CD4-positive, alpha-beta memory T cell (primary cell): ENCODE data around the gene RASGRP4. TPM values are rescaled to one million over a fixed set of nuclear protein-coding genes. Genes with fewer than 3 reads are reported as not detected.

Experiments
- CTCF ChIA-PET: fragments of 350-600 bp; sonication (Branson Sonifier 250); formaldehyde crosslinking; loops from one replicate; lab custom pipeline; 2021; ENCODE audit warnings: inconsistent platforms; ENCODE audit not compliant: partially characterized antibody; lab: Charles Lee
- POLR2A ChIA-PET: fragments of 350-600 bp; sonication (Branson Sonifier 250); formaldehyde crosslinking; loops from one replicate; lab custom pipeline; 2021; ENCODE audit not compliant: partially characterized antibody; lab: Charles Lee
- DNase-seq, 5 donors: peaks; one replicate each; pipeline versions ENCODE4 v3.0.0 to v3.0.0-alpha.2; 2020 to 2022; ENCODE audit warnings: mixed read lengths in 1 of 5
- H3K27ac ChIP-seq: one replicate; pipeline ENCODE4 v1.7.0; 2013; ENCODE audit warnings: low read depth, low read length
- H3K27me3 ChIP-seq: 2 replicates; pipeline ENCODE4 v1.7.0; 2013; ENCODE audit warnings: mild to moderate bottlenecking, low read length, moderate library complexity; ENCODE audit not compliant: insufficient read depth
- H3K36me3 ChIP-seq: 2 replicates; pipeline ENCODE4 v1.7.0; 2013; ENCODE audit warnings: mild to moderate bottlenecking, low read length, moderate library complexity; ENCODE audit not compliant: insufficient read depth
- H3K4me1 ChIP-seq: 2 replicates; pipeline ENCODE4 v1.7.0; 2013; ENCODE audit warnings: mild to moderate bottlenecking, low read length, moderate library complexity; ENCODE audit not compliant: insufficient read depth
- H3K4me3 ChIP-seq, 2 donors: one replicate each; pipeline ENCODE4 v1.7.0; 2013; ENCODE audit warnings: low read length in 2 of 2, mild to moderate bottlenecking in 1 of 2
- H3K9me3 ChIP-seq, 2 donors: one replicate each; pipeline ENCODE4 v1.7.0; 2013; ENCODE audit warnings: low read length in 2 of 2, control low read depth in 1 of 2; ENCODE audit not compliant: control insufficient read depth in 1 of 2
- H3K27ac Mint-ChIP-seq, 7 donors: one replicate each; pipeline ENCODE4 v1.8.0; 2020 to 2021; ENCODE audit warnings: mixed read lengths in 7 of 7, mild to moderate bottlenecking in 6 of 7, inconsistent platforms in 3 of 7, moderate library complexity in 3 of 7
- H3K27me3 Mint-ChIP-seq, 2 donors: one replicate each; pipeline ENCODE4 v1.8.0; 2020 to 2021; ENCODE audit warnings: mixed read lengths in 2 of 2
- H3K36me3 Mint-ChIP-seq, 2 donors: one replicate each; pipeline ENCODE4 v1.8.0; 2020 to 2021; ENCODE audit warnings: mixed read lengths in 2 of 2, inconsistent platforms in 1 of 2, mild to moderate bottlenecking in 1 of 2
- H3K4me1 Mint-ChIP-seq, 4 donors: one replicate each; pipeline ENCODE4 v1.8.0; 2020 to 2021; ENCODE audit warnings: mixed read lengths in 4 of 4, mild to moderate bottlenecking in 1 of 4
- H3K4me3 Mint-ChIP-seq, 8 donors: one replicate each; pipeline ENCODE4 v1.8.0; 2020 to 2021; ENCODE audit warnings: mixed read lengths in 8 of 8, mild to moderate bottlenecking in 7 of 8, moderate library complexity in 6 of 8, inconsistent platforms in 3 of 8
- H3K9me3 Mint-ChIP-seq, 8 donors: one replicate each; pipeline ENCODE4 v1.8.0; 2020 to 2021; ENCODE audit warnings: mixed read lengths in 8 of 8, mild to moderate bottlenecking in 5 of 8, inconsistent platforms in 3 of 8, moderate library complexity in 1 of 8
- intact Hi-C: fragments of 100-400 bp; cut with micrococcal nuclease; formaldehyde crosslinking; loops from one replicate; pipeline ENCODE4 v1.15.1; 2023
- polyA plus RNA-seq, 2 donors: library from polyadenylated mRNA; unstranded; fragments of 300-500 nt; fragmentation: Illumina TruSeq; gene quantifications; one replicate each; pipeline ENCODE4 v1.2.3, GENCODE V29; 2021
- total RNA-seq, 2 experiments: library from RNA; stranded (reverse); gene quantifications; one replicate each; pipeline ENCODE4 v1.2.3, GENCODE V29; 2021

Gene RASGRP4
- total and polyA plus RNA-seq, 4 experiments from 2014 or later: 0.06 to 0.33 (median 0.31) TPM; not detected in 1

- H3K27me3 Mint-ChIP-seq: peaks cover 6 to 13% of the 10 kb centered on the region in 2 donors
- no peaks in the 10 kb centered on the region for H3K4me1 Mint-ChIP-seq
- Histone ChIP-seq H3K4me1 (no peaks in the 10 kb centered on the region), H3K36me3 (no peaks in the 10 kb centered on the region), H3K27ac (no peak overlapping the region), H3K9me3 (no peaks in the 10 kb centered on the region), H3K27me3 (no peaks in the 10 kb centered on the region), H3K4me3 (no peak overlapping the region)
- H3K4me3 Mint-ChIP-seq: no peak overlapping the region
- CTCF ChIA-PET: no interaction called here
- intact Hi-C loops: no loop called here
- H3K36me3 Mint-ChIP-seq: no peaks in the 10 kb centered on the region
- no peak overlapping the region for H3K27ac Mint-ChIP-seq
- POLR2A ChIA-PET: no interaction called here
- H3K9me3 Mint-ChIP-seq: peaks cover 0 to 4% (median 0%) of the 10 kb centered on the region in 8 donors
- no peak for DNase-seq
Measured at GRCh38 chr19:38467541-38468525, 41.8 kb upstream of the RASGRP4 start.

DNA sequence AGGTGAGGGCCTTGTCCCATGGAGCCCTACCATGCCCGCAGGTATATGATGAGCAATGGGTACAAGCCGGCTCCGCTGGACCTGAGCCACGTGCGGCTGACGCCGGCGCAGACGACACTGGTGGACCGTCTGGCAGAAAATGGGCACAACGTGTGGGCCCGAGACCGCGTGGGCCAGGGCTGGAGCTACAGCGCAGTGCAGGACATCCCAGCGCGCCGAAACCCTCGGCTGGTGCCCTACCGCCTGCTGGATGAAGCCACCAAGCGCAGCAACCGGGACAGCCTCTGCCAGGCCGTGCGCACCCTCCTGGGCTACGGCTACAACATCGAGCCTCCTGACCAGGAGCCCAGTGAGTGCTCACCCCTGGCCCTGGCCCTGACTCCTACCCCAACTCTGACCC, 40.0 kb upstream of the RASGRP4 start:
- H3K9me3 ChIP-seq: no peaks in the 10 kb centered on the region

DNA sequence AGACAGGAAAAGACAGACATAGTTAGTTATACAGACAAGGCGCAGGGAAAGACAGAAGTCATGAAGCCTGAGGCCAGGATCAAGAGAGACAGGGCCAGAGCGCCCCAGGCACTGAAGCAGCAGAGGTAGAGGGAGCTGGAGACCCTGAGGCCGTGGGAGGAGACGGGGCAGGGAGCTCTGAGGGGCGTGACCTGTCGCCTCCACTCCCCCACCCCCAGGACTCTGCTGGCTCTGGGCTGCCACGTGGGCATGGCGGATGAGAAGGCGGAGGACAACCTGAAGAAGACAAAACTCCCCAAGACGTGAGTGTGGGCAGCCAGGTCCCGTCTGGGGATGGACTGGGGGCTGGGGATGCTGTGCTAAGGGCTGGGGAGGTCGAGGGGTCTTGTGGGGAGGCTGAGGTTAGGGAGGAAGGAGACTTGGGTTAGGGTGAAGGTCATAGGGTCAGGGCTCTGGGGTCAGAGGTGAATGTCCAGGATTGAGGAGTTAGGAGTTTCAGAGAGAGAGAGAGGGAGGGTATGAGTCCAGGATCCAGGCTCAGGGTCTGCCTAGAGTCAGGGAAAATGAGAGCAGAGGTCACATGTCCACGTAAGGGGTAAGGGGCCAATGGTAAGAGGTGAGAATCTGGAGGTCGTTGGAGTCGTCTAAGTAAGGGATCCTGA, 38.5 kb upstream of the RASGRP4 start:
- H3K27ac Mint-ChIP-seq: peak overlapping the region in 1 of 7 donors; percentile 25
- H3K4me1 ChIP-seq: no peaks in the 10 kb centered on the region
- H3K9me3 ChIP-seq: no peaks in the 10 kb centered on the region
- H3K36me3 ChIP-seq: no peaks in the 10 kb centered on the region
- H3K27me3 ChIP-seq: no peaks in the 10 kb centered on the region
- H3K4me3 ChIP-seq: no peak overlapping the region
- H3K4me1 Mint-ChIP-seq: no peaks in the 10 kb centered on the region
- CTCF ChIA-PET: no interaction called here
- DNase-seq: no peak
- H3K36me3 Mint-ChIP-seq: no peaks in the 10 kb centered on the region
- H3K27me3 Mint-ChIP-seq: peaks cover 6 to 15% of the 10 kb centered on the region in 2 donors
- POLR2A ChIA-PET: no interaction called here
- H3K27ac ChIP-seq: no peak overlapping the region
- H3K9me3 Mint-ChIP-seq: peaks cover 0 to 4% (median 0%) of the 10 kb centered on the region in 8 donors
- H3K4me3 Mint-ChIP-seq: no peak overlapping the region
- intact Hi-C loops: no loop called here

More for the DNA sequence above, 40.0 kb upstream of the RASGRP4 start:
- ChIA-PET CTCF (no interaction called here), POLR2A (no interaction called here)
- H3K9me3 Mint-ChIP-seq: peaks cover 0 to 4% (median 0%) of the 10 kb centered on the region in 8 donors
- no peak for DNase-seq
- H3K27me3 Mint-ChIP-seq: peaks cover 6 to 11% of the 10 kb centered on the region in 2 donors
- H3K4me3 Mint-ChIP-seq: no peak overlapping the region
- no peak overlapping the region for H3K27ac Mint-ChIP-seq
- intact Hi-C loops: no loop called here
- no peaks in the 10 kb centered on the region for H3K36me3 ChIP-seq
- H3K27me3 ChIP-seq: no peaks in the 10 kb centered on the region
- H3K36me3 Mint-ChIP-seq: no peaks in the 10 kb centered on the region
- no peaks in the 10 kb centered on the region for H3K4me1 Mint-ChIP-seq
- no peaks in the 10 kb centered on the region for H3K4me1 ChIP-seq
- no peak overlapping the region for H3K27ac ChIP-seq
- no peak overlapping the region for H3K4me3 ChIP-seq

- DNase-seq: no peak
- Mint-ChIP-seq H3K9me3 (peaks cover 0 to 4% (median 0%) of the 10 kb centered on the region in 8 donors), H3K27me3 (peaks cover 6 to 11% of the 10 kb centered on the region in 2 donors), H3K27ac (no peak overlapping the region), H3K4me1 (no peaks in the 10 kb centered on the region), H3K36me3 (no peaks in the 10 kb centered on the region), H3K4me3 (no peak overlapping the region)
- ChIA-PET CTCF (no interaction called here), POLR2A (no interaction called here)
- Histone ChIP-seq H3K27me3 (no peaks in the 10 kb centered on the region), H3K9me3 (no peaks in the 10 kb centered on the region), H3K36me3 (no peaks in the 10 kb centered on the region), H3K27ac (no peak overlapping the region), H3K4me3 (no peak overlapping the region), H3K4me1 (no peaks in the 10 kb centered on the region)
- intact Hi-C loops: no loop called here
Measured at GRCh38 chr19:38463365-38463764, 37.3 kb upstream of the RASGRP4 start.

DNA sequence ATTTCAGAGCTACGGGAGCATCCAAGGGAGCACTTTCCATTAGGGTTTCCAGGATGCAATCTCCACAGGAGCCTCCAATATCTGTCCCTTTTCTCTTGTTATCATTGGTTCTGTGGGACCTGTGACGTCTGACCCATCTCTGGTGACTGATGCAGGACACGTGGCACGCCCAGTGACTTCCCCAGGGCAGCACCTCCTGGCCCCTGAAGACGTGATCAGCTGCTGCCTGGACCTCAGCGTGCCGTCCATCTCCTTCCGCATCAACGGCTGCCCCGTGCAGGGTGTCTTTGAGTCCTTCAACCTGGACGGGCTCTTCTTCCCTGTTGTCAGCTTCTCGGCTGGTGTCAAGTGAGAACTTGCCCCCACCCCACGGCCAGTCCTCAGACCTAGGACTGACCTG, 33.0 kb upstream of the RASGRP4 start:
- intact Hi-C loops: no loop called here
- no peaks in the 10 kb centered on the region for H3K9me3 ChIP-seq
- no peaks in the 10 kb centered on the region for H3K4me1 ChIP-seq
- H3K27me3 ChIP-seq: no peaks in the 10 kb centered on the region
- ChIA-PET CTCF (no interaction called here), POLR2A (no interaction called here)
- no peak overlapping the region for H3K27ac ChIP-seq
- Mint-ChIP-seq H3K27me3 (peaks cover 0 to 3% of the 10 kb centered on the region in 2 donors), H3K27ac (no peak overlapping the region), H3K4me1 (no peaks in the 10 kb centered on the region), H3K9me3 (no peaks in the 10 kb centered on the region), H3K36me3 (no peaks in the 10 kb centered on the region), H3K4me3 (no peak overlapping the region)
- H3K36me3 ChIP-seq: no peaks in the 10 kb centered on the region
- no peak overlapping the region for H3K4me3 ChIP-seq
- DNase-seq: no peak

DNA sequence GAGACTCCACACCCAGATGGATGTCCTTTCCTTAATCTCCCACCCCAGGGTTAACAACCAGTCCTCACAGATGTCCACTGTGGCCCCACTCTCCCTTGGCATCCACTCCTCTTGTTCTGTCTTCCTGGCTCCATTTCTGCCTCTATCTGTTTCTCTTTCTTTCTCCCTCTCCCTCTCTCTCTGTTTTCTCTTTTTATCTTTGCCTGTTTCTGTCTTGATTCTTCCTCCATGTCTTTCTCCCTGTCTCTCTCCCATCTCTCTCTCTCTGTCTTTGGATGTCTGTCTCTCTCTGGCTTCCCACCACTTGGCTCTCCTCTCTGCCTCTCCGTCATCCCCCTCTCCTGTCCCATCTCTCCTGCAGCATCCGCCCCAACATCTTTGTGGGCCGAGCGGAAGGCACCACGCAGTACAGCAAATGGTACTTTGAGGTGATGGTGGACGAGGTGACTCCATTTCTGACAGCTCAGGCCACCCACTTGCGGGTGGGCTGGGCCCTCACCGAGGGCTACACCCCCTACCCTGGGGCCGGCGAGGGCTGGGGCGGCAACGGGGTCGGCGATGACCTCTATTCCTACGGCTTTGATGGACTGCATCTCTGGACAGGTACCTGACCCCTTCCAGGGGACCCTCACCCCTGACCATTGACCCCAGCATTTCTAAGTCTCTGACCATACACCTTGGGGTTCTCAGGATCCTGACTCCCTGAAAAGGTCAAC, 31.8 kb upstream of the RASGRP4 start:
- POLR2A ChIA-PET: no interaction called here
- Mint-ChIP-seq H3K4me3 (no peak overlapping the region), H3K4me1 (no peaks in the 10 kb centered on the region), H3K27ac (no peak overlapping the region), H3K9me3 (no peaks in the 10 kb centered on the region), H3K27me3 (peaks cover 0 to 3% of the 10 kb centered on the region in 2 donors), H3K36me3 (no peaks in the 10 kb centered on the region)
- no peak for DNase-seq
- H3K9me3 ChIP-seq: no peaks in the 10 kb centered on the region
- no peak overlapping the region for H3K4me3 ChIP-seq
- H3K27ac ChIP-seq: no peak overlapping the region
- CTCF ChIA-PET: no interaction called here
- H3K36me3 ChIP-seq: no peaks in the 10 kb centered on the region
- intact Hi-C loops: no loop called here
- no peaks in the 10 kb centered on the region for H3K27me3 ChIP-seq
- H3K4me1 ChIP-seq: no peaks in the 10 kb centered on the region

DNA sequence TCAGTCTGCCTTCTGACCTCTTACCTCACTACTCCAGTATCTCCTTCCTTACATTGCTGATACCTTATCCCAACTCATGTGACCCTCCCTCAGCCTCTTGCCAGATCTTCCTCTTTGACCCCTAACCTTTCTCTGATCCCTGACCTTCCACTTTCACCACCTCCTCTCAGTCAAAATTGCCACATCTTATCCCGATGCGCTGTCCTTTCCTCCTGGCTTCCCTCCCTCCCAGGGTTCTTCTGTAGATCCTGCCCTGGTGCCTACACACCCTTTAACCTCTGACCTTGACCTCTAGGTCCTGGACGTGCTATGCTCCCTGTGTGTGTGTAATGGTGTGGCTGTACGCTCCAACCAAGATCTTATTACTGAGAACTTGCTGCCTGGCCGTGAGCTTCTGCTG, 31.2 kb upstream of the RASGRP4 start:
- DNase-seq: no peak
- POLR2A ChIA-PET: no interaction called here
- no peaks in the 10 kb centered on the region for H3K4me1 Mint-ChIP-seq
- intact Hi-C loops: no loop called here
- no peaks in the 10 kb centered on the region for H3K9me3 ChIP-seq
- H3K4me1 ChIP-seq: no peaks in the 10 kb centered on the region
- H3K9me3 Mint-ChIP-seq: peaks cover 0 to 2% (median 0%) of the 10 kb centered on the region in 8 donors
- H3K4me3 Mint-ChIP-seq: no peak overlapping the region
- no peak overlapping the region for H3K27ac ChIP-seq
- CTCF ChIA-PET: no interaction called here
- H3K36me3 Mint-ChIP-seq: no peaks in the 10 kb centered on the region
- no peak overlapping the region for H3K4me3 ChIP-seq
- no peak overlapping the region for H3K27ac Mint-ChIP-seq
- H3K27me3 ChIP-seq: no peaks in the 10 kb centered on the region
- H3K27me3 Mint-ChIP-seq: peaks cover 0 to 3% of the 10 kb centered on the region in 2 donors
- no peaks in the 10 kb centered on the region for H3K36me3 ChIP-seq
